ENCODE data around the gene NR2C2AP. TPM values are rescaled to one million over a fixed set of nuclear protein-coding genes. Genes with fewer than 3 reads are reported as not detected.

Gene NR2C2AP
- total RNA-seq, 1 donor from 2014 or later: 9.4 TPM

DNA sequence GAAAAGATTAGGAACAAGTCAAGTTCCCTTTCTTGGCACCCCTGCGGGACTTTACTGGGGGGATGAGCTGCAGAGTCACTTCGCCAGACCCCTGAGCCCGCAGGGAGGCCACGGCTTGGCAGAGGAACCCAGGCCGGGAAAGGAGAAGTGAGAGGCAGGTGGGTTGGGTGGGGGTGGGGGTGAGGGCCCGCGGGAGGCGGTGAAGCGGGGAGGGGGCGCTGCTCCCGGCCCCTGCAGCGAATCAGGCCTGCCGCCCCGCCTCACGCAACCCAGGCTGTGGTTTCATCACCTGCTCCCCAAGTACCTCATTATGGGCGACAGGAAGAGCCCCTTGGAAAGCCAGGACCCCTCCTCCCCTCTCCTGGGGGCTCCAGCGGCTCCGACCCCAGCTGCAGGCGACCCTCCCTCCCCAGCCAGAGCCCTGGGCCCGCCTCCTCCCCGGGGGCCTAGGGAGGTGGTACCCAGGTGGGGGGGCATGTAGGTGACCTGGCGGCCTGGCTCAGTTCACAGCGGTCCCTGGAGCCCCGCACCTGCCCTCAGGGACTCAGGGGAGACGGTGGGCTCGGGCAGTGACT is 42.7 kb downstream of the NR2C2AP start:
- no peaks in the 10 kb centered on the region for H3K4me1 Mint-ChIP-seq
- H3K9me3 Mint-ChIP-seq: peaks cover 9% of the 10 kb centered on the region
- no peak overlapping the region for H3K4me3 Mint-ChIP-seq
- no peaks in the 10 kb centered on the region for H3K27me3 Mint-ChIP-seq (ENCODE audit: low read depth)
- H3K27ac Mint-ChIP-seq: no peak overlapping the region
- H3K36me3 Mint-ChIP-seq: peaks cover 15% of the 10 kb centered on the region
- TF ChIP-seq, protein P1, sequence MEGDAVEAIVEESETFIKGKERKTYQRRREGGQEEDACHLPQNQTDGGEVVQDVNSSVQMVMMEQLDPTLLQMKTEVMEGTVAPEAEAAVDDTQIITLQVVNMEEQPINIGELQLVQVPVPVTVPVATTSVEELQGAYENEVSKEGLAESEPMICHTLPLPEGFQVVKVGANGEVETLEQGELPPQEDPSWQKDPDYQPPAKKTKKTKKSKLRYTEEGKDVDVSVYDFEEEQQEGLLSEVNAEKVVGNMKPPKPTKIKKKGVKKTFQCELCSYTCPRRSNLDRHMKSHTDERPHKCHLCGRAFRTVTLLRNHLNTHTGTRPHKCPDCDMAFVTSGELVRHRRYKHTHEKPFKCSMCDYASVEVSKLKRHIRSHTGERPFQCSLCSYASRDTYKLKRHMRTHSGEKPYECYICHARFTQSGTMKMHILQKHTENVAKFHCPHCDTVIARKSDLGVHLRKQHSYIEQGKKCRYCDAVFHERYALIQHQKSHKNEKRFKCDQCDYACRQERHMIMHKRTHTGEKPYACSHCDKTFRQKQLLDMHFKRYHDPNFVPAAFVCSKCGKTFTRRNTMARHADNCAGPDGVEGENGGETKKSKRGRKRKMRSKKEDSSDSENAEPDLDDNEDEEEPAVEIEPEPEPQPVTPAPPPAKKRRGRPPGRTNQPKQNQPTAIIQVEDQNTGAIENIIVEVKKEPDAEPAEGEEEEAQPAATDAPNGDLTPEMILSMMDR (IDR thresholded peaks at IDR 0.05; ENCODE audit: unreplicated experiment): no peak
- no peak for DNase-seq (ENCODE audit: low spot score in 2 of 2, unreplicated experiment in 2 of 2)

DNA sequence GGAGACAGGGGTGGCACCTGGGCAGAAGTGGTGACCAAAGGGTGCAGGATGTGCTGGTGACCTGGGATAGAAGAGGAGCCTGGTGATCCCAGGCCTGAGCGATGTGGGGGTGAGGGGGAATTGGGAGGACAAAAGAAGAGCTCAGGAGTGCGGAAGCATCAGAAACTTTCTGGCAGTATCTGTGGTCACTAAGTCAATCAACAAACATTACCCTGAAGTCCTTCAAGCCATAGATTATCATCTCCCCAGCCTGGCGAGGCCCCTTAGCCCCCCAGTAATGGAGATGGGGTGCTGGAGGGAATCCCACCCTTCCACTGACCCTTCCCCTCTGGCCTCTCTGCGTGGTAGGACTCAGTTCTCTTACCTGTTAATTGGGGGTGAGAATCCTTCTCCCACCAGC is 43.7 kb downstream of the NR2C2AP start:
- Mint-ChIP-seq H3K9me3 (peaks cover 9% of the 10 kb centered on the region), H3K27me3 (ENCODE audit: low read depth) (no peaks in the 10 kb centered on the region), H3K36me3 (peaks cover 16% of the 10 kb centered on the region), H3K27ac (no peak overlapping the region), H3K4me3 (no peak overlapping the region), H3K4me1 (no peaks in the 10 kb centered on the region)
- no peak for DNase-seq (ENCODE audit: low spot score in 2 of 2, unreplicated experiment in 2 of 2)
- TF ChIP-seq, protein P1 (IDR thresholded peaks at IDR 0.05; ENCODE audit: unreplicated experiment): no peak

DNA sequence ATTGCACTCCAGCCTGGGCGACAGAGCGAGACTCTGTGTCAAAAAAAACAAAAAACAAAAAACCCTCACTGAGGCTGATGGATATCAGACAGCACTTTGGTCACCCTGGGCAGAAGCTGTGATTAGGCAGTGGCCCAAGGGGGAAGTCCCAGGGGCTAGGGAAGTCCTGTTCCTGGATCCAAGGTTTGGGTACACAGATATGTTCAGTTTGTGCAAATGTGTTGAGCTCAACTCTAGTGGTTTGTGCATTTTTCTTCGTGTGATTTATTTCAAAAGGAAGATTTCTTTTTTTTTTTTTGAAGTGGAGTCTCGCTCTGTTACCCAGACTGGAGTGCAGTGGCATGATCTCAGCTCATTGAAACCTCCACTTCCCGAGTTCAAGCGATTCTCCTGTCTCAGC is 45.4 kb downstream of the NR2C2AP start:
- Mint-ChIP-seq H3K36me3 (peaks cover 16% of the 10 kb centered on the region), H3K9me3 (peaks cover 9% of the 10 kb centered on the region), H3K4me3 (no peak overlapping the region), H3K27me3 (ENCODE audit: low read depth) (no peaks in the 10 kb centered on the region), H3K4me1 (no peaks in the 10 kb centered on the region), H3K27ac (no peak overlapping the region)
- no peak for DNase-seq (ENCODE audit: low spot score in 2 of 2, unreplicated experiment in 2 of 2)
- TF ChIP-seq, protein P1 (IDR thresholded peaks at IDR 0.05; ENCODE audit: unreplicated experiment): no peak

DNA sequence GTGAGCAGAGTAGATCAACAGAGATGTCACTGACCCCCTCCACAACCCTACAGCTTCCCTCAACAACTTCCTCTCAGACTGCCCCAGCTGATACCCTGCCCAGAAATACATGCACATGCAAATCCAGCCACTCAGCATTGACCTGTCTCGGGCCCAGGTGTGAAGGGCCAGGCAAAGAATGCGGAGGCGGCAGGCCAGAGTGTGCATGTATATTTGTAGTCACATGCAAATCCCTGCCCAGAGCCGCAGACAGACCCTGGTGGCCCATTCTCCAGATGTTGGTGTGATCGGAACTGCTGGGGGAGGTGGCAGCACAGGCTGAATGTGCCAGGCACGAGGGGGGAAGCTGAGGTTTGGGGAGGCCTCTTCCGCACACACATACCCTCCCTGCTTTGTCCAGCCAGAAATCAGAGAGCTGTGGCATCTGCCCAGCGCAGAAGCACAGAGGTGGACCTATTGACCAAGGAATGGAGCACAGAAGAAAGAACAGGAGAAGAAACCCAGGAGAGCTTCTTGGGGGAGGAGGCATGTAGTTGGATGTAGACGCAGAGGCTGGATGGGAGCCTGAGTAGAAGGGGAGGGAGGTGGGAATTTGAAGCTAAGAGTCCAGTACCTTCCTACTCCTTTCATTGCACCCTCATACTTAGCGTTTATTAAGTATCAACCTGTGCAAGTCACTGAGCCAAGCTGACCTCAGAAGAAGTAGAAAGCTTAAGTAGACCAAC is 47.6 kb downstream of the NR2C2AP start:
- TF ChIP-seq, protein P1 (IDR thresholded peaks at IDR 0.05; ENCODE audit: unreplicated experiment): no peak
- Mint-ChIP-seq H3K36me3 (peaks cover 13% of the 10 kb centered on the region), H3K4me1 (no peaks in the 10 kb centered on the region), H3K4me3 (no peak overlapping the region), H3K9me3 (peaks cover 5% of the 10 kb centered on the region), H3K27ac (no peak overlapping the region), H3K27me3 (ENCODE audit: low read depth) (no peaks in the 10 kb centered on the region)
- no peak for DNase-seq (ENCODE audit: low spot score in 2 of 2, unreplicated experiment in 2 of 2)

DNA sequence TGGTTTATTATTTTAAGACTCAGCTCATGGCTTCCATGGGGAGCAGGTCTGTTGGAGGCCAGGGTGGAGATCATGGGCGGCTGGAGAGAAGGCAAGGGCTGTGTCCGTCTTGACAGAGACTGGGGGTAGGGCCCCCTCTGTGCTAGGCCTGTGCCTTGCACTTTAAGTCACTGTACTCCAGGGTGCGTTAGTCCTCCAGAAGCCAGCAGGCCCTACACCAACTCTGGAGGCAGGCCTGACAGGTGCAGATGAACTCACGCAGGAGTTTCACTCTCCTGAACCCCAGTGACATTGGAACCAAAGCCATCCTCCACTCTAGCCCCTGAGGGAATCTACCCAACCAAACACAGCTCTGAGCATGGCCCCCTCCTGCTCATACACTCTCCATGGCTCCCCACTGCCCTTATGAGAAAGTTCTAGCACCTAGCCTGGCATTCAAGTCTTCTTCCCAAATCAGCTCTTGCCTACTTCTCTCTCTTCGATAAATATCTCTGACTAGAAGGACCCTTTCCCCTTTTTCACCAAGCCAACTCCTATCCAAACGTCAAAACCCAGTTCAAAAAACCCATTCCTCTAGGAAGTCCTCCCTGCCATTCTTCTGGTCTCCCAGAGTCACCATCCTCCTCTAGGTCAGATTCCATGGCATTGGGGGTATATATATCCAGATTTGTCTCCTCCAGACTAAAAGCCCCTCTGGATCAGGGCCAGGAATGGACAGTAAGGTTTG is 48.3 kb downstream of the NR2C2AP start:
- no peak for DNase-seq (ENCODE audit: low spot score in 2 of 2, unreplicated experiment in 2 of 2)
- peaks cover 13% of the 10 kb centered on the region for H3K36me3 Mint-ChIP-seq
- TF ChIP-seq, protein P1 (IDR thresholded peaks at IDR 0.05; ENCODE audit: unreplicated experiment): no peak
- no peak overlapping the region for H3K4me3 Mint-ChIP-seq
- no peaks in the 10 kb centered on the region for H3K4me1 Mint-ChIP-seq
- peaks cover 5% of the 10 kb centered on the region for H3K9me3 Mint-ChIP-seq
- H3K27me3 Mint-ChIP-seq (ENCODE audit: low read depth): no peaks in the 10 kb centered on the region
- H3K27ac Mint-ChIP-seq: no peak overlapping the region

Data from mesothelial cell of epicardium (in vitro differentiated cells).